NCI-H460 (cell line): Measurements from ENCODE around the gene F9. TPM values are rescaled to one million over a fixed set of nuclear protein-coding genes. Genes with fewer than 3 reads are reported as not detected.

Experiments used
- DNase-seq: peaks from one replicate; pipeline ENCODE4 v3.0.0-alpha.2; 2016; ENCODE audit warnings: low read depth; ENCODE audit errors: extremely low read depth
- total RNA-seq: library from RNA; depleted of rRNA; stranded (reverse); fragments of >200 nt; shearing (Covaris generic); gene quantifications from 2 replicates; pipeline ENCODE4 v1.2.3, GENCODE V29; 2014; rRNA removed

The F9 gene
- total RNA-seq, 1 experiment from 2014 or later: not detected

GRCh38 chrX:139585613-139586012, 55.1 kb downstream of the F9 start:
- no peak for DNase-seq

- no peak for DNase-seq
Observed at GRCh38 chrX:139596068-139596467, 65.5 kb downstream of the F9 start.

GRCh38 chrX:139600105-139600504, 69.6 kb downstream of the F9 start:
- DNase-seq: no peak

Other genes with a start within 250 kb of the F9 start
- gene MCF2, start 177.4 kb downstream of the F9 start, total RNA-seq: 0.05 TPM in 1 of 2 replicates, not detected in the other